Vagina (tissue), 2 donors: ENCODE results near the gene OSGIN1.

Experiments used
- POLR2A ChIP-seq, 2 donors: fragments of 450-650 bp; IDR thresholded peaks; one replicate each; pipeline ENCODE4 v1.6.1; 2017; ENCODE audit warnings: antibody characterized with exemption in 2 of 2, mild to moderate bottlenecking in 2 of 2, moderate library complexity in 2 of 2
- TF ChIP-seq, protein P1 (sequence below), 3 experiments: fragments of 450-650 bp in 2 of 3; fragments of 200-600 bp in 1 of 3; sonication (generic) in 1 of 3; IDR thresholded peaks; one replicate each; pipeline ENCODE4 v1.5.1; 2017 to 2019; ENCODE audit warnings: antibody characterized with exemption in 3 of 3, mild to moderate bottlenecking in 2 of 3, moderate library complexity in 2 of 3

DNA sequence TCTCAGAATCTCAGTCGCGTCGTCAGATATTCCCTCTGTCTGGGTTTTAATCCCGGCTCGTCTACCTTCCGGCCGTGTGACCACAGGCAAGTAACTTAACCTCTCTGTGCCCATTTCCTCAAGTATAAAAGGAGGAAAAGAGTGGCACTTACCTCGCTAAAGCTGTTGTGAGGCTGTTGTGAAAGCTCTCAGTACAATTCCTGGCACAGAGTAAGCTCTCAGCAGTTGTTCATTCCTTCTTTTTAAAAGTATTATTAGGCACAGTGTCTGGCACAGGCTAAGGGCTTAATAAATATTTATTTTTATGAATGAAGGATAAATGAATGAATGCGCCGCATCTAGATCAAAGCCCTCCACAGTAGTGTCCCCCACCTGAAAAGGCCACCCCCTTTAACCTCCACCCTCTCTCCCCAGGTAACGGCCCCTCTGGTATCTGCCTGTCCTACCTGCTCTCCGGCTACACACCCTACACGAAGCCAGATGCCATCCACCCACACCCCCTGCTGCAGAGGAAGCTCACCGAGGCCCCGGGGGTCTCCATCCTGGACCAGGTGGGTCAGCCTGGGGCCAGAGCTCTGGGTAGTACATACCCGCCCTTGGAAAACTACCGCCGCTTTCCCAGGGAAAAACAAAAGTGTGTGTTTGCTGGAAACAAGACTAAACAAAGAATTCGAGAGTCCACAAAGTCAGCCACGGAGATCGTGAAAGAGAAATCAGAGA, 6.0 kb downstream of the OSGIN1 start:
- TF ChIP-seq, protein P1, sequence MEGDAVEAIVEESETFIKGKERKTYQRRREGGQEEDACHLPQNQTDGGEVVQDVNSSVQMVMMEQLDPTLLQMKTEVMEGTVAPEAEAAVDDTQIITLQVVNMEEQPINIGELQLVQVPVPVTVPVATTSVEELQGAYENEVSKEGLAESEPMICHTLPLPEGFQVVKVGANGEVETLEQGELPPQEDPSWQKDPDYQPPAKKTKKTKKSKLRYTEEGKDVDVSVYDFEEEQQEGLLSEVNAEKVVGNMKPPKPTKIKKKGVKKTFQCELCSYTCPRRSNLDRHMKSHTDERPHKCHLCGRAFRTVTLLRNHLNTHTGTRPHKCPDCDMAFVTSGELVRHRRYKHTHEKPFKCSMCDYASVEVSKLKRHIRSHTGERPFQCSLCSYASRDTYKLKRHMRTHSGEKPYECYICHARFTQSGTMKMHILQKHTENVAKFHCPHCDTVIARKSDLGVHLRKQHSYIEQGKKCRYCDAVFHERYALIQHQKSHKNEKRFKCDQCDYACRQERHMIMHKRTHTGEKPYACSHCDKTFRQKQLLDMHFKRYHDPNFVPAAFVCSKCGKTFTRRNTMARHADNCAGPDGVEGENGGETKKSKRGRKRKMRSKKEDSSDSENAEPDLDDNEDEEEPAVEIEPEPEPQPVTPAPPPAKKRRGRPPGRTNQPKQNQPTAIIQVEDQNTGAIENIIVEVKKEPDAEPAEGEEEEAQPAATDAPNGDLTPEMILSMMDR (IDR thresholded peaks at IDR 0.05) = no peak
- no peak for TF ChIP-seq POLR2A (IDR thresholded peaks at IDR 0.05)
